Fibroblast of skin of back (primary cell): ENCODE measurements around the gene GSTO2.

ENCODE experiments used
- DNase-seq: peaks from one replicate; pipeline ENCODE4 v3.0.0-alpha.2; 2013

The GSTO2 gene

GRCh38 chr10:104326991-104327610, 58.1 kb downstream of the GSTO2 start:
- DNase-seq: no peak

GRCh38 chr10:104327745-104328645, 59.0 kb downstream of the GSTO2 start:
- peak; percentile 93 for DNase-seq

GRCh38 chr10:104328646-104328895, 59.6 kb downstream of the GSTO2 start:
- DNase-seq: no peak

GRCh38 chr10:104328896-104329710, 60.1 kb downstream of the GSTO2 start:
- peak; percentile 87 for DNase-seq

GRCh38 chr10:104329735-104330134, 60.8 kb downstream of the GSTO2 start:
- peak; percentile 87 for DNase-seq

- peak; percentile 85 for DNase-seq
Observed at GRCh38 chr10:104330168-104331110, 61.5 kb downstream of the GSTO2 start.

DNA sequence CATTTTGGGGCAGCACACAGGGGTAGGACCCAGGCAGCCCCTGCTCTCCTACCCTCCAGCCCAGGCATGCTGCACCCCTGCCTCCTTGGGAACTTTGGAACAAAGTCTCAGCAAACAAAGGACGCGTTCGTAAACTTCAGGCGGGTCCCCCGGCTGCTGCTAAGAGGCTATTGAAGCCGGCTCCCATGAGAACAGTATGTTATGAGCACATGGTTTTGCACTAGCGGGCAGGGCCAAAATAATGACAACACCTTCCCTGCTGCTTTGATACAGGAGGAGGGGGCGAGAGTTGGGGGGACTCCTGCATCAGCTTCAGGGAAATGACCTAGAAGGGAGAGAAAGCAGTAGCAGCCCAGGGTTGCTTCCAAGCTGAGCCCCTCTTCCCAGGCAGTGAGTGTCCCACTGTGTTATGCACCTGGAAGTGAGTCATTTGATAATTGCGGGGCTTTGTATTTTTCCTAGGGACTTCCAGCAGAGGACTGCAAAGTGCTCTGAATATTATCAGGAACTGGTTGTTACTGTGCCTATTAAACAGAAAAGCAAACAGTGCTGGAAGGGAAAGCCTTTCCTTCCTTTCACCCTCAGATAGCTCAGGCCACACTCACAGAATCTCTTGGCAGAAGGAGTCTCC, 62.3 kb downstream of the GSTO2 start:
- peak; percentile 61 for DNase-seq

GRCh38 chr10:104332243-104333031, 63.5 kb downstream of the GSTO2 start:
- peak; percentile 69 for DNase-seq

GRCh38 chr10:104333032-104333727, 64.2 kb downstream of the GSTO2 start:
- DNase-seq: no peak

DNA sequence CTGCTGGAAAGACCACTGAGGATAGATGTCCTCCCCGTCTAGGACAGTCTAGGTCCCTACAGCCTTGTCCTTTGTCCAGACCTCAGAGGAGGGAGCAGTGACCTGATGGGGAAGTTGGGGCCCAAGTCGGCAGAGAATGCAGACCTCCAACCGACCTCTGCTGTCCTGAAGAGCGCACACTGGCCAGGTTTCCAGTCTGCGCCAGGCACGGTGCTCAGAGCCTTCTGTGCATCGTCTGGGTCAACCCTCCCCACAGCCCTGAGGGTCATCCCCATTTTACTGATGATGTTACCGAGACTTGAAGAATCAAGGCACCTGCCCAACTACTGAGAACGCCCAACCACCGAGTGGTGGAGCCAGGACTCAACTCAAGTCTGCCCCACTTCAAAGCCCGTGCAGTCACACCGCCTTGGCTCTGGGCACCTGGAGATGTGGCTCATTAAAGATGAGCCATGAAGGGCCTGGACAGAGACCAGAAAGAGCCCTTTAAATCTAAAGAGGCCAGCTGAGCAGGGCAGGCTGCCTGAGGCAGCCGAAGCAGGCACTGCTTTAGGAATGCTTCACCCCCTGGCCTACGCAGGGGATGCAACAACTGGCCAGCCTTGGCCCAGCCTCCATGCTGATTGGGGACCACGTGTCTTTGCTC, 64.9 kb downstream of the GSTO2 start:
- DNase-seq: no peak

DNA sequence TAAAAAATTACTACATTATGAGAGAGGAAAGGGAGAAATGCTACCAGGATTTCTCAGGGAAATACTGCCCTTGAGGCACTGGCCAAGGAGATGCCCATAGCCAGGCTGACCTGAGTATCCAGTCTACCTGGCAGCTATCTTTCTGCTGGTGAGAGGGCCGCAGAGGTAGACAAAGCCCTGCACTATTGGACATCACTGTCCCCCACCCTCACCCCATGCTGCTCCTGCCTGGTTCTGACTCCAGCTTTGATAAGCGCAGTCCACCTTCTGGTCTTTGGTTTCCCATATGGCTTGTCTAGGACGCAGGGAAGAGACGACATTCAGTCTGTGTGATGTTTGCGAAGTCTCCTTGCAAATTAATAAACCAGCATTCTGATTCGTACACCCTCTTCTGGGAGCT, 65.6 kb downstream of the GSTO2 start:
- no peak for DNase-seq

DNA sequence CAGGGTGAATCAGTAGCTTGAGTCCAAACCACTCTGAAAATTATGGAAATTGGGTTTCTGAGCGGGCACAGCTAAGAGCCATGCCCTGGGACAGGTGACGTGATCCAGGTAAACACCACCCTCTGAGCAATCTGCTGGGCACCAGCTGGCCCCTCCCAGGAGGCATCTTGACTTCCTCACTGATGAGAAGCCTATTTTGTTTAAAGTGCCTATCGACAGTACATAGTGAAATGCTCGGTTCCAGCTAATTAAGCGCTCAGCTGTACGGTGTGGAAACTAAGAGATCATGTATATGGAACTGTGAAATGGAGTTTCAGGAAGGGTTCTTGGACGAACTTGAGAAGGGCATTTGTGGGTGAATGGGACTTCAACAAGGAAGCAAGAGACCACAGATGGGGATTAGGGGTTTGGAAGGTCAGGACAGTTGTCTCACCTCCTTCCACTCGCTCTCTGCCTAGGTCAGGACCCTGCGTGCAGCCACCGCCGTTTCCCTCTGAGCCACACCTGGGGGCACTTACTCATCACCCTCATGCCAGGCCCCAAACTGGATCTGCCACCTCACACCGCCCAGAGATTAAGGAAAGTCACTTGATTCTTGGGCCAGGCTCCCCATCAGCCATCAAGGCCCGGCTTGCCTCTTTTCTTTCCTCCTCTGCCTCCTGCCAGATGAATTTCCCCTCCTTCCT, 66.1 kb downstream of the GSTO2 start:
- DNase-seq: no peak

- peak; percentile 69 for DNase-seq
Observed at GRCh38 chr10:104336821-104337467, 68.0 kb downstream of the GSTO2 start.

DNA sequence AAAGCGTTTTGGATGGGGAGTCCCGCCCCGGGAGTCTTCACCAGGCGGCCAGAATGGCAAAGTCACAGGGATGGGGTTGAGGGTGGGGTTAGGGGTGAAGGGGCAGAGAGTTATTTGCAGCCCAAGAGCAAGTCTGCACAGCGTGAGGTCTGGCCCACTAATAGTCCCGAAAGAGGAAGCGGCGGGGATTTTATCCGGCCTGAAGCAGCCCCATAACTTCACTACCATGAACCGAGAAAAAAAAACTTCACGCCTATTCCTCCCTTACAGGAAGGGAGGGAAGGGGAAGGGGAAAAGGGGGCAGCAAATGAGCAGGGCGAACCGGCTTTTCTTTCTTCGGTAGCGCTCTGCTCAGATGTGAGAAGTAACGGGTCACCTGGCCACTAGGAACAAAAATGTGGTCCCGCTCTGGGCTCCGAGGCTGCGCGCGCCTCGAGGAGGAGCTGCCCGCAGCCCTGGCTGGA, 68.6 kb downstream of the GSTO2 start:
- peak; percentile 24 for DNase-seq

GRCh38 chr10:104337985-104338735, 69.2 kb downstream of the GSTO2 start, which contains the start of gene ITPRIP:
TSS of gene ITPRIP (minus strand) at chr10:104338465. CDS start at chr10:104316051, 22,414 bp downstream.
- DNase-seq: peak; percentile 88

DNA sequence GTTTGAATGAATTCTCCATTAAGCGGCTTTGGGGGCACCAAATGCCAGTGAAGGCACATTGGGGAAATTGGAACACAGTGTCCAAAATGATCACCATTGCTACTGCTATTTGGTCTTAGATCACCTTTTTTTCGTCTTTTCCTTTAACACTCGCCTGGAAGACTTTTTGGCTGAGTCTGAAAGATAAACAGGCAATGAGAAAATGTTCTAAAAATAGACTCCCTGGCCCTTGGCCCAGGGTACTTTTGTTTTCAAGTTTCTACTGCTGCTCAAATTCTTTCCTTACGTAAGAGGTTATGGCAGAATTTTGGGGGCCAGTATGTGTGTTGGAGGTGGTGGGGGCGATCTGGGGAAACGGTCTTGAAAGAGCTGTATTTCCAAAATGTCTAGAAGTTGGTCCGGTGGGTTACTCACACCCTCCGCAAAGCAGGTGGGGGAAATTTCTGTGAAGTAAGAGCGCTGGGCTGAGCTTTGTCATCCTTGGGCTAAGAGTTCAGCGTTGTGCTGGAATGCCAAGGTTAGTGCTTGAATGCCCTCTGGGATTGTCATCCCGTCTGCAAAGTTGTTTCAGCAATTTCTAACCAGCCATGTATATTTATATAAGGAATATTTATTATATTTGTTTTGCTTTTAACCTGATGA, 70.6 kb downstream of the GSTO2 start:
- DNase-seq: peak; percentile 76

DNA sequence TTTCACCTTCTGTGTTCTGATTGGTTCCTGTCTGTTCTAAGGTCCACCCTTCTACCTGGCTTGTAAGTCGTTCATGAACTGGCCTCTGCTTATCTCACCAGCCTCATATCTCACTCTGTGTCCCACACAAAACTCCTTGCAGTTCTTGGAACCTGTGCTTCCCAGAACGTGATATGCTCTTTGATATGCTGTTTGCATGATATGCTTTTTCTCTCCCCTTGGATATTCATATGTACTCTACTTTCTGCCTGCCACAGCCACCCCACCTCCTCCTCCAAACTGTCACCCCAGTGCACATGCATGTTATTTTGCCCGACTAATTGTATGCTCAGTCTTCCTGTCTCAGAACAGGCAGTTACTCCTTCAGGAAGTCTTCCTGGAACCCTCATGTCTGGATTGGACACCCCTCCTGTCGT, 71.1 kb downstream of the GSTO2 start:
- no peak for DNase-seq
